Iris pigment epithelial cell (primary cell): Measurements from ENCODE around the gene STH.
A peak's percentile ranks its signal among the peaks of the same experiment; 100 is the strongest.
"Not testable (repeated sequence)": the region's sequence is repeated elsewhere in the genome, so short reads cannot be mapped to it uniquely, and the experiment has no call there.

ENCODE experiments used
- DNase-seq: peaks from one replicate; pipeline ENCODE4 v3.0.0-alpha.2; 2011; ENCODE audit warnings: low read depth

STH gene

DNA sequence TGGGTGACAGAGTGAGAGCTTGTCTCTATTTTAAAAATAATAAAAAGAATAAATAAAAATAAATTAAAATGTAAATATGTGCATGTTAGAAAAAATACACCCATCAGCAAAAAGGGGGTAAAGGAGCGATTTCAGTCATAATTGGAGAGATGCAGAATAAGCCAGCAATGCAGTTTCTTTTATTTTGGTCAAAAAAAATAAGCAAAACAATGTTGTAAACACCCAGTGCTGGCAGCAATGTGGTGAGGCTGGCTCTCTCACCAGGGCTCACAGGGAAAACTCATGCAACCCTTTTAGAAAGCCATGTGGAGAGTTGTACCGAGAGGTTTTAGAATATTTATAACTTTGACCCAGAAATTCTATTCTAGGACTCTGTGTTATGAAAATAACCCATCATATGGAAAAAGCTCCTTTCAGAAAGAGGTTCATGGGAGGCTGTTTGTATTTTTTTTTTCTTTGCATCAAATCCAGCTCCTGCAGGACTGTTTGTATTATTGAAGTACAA lies 8.5 kb downstream of the STH start:
- no peak for DNase-seq

DNA sequence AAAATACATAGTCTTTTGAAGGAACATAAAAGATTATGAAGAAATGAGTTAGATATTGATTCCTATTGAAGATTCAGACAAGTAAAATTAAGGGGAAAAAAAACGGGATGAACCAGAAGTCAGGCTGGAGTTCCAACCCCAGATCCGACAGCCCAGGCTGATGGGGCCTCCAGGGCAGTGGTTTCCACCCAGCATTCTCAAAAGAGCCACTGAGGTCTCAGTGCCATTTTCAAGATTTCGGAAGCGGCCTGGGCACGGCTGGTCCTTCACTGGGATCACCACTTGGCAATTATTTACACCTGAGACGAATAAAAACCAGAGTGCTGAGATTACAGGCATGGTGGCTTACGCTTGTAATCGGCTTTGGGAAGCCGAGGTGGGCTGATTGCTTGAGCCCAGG lies 9.5 kb downstream of the STH start:
- no peak for DNase-seq

DNA sequence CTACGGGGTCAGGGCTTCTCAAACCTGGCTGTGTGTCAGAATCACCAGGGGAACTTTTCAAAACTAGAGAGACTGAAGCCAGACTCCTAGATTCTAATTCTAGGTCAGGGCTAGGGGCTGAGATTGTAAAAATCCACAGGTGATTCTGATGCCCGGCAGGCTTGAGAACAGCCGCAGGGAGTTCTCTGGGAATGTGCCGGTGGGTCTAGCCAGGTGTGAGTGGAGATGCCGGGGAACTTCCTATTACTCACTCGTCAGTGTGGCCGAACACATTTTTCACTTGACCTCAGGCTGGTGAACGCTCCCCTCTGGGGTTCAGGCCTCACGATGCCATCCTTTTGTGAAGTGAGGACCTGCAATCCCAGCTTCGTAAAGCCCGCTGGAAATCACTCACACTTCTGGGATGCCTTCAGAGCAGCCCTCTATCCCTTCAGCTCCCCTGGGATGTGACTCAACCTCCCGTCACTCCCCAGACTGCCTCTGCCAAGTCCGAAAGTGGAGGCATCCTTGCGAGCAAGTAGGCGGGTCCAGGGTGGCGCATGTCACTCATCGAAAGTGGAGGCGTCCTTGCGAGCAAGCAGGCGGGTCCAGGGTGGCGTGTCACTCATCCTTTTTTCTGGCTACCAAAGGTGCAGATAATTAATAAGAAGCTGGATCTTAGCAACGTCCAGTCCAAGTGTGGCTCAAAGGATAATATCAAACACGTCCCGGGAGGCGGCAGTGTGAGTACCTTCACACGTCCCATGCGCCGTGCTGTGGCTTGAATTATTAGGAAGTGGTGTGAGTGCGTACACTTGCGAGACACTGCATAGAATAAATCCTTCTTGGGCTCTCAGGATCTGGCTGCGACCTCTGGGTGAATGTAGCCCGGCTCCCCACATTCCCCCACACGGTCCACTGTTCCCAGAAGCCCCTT lies 10.9 kb downstream of the STH start:
- peak; percentile 11 for DNase-seq

DNA sequence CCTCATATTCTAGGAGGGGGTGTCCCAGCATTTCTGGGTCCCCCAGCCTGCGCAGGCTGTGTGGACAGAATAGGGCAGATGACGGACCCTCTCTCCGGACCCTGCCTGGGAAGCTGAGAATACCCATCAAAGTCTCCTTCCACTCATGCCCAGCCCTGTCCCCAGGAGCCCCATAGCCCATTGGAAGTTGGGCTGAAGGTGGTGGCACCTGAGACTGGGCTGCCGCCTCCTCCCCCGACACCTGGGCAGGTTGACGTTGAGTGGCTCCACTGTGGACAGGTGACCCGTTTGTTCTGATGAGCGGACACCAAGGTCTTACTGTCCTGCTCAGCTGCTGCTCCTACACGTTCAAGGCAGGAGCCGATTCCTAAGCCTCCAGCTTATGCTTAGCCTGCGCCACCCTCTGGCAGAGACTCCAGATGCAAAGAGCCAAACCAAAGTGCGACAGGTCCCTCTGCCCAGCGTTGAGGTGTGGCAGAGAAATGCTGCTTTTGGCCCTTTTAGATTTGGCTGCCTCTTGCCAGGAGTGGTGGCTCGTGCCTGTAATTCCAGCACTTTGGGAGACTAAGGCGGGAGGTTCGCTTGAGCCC lies 11.6 kb downstream of the STH start:
- DNase-seq = no peak

DNA sequence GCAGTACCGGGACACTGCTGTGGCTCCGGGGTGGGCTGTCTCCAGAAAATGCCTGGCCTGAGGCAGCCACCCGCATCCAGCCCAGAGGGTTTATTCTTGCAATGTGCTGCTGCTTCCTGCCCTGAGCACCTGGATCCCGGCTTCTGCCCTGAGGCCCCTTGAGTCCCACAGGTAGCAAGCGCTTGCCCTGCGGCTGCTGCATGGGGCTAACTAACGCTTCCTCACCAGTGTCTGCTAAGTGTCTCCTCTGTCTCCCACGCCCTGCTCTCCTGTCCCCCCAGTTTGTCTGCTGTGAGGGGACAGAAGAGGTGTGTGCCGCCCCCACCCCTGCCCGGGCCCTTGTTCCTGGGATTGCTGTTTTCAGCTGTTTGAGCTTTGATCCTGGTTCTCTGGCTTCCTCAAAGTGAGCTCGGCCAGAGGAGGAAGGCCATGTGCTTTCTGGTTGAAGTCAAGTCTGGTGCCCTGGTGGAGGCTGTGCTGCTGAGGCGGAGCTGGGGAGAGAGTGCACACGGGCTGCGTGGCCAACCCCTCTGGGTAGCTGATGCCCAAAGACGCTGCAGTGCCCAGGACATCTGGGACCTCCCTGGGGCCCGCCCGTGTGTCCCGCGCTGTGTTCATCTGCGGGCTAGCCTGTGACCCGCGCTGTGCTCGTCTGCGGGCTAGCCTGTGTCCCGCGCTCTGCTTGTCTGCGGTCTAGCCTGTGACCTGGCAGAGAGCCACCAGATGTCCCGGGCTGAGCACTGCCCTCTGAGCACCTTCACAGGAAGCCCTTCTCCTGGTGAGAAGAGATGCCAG lies 12.9 kb downstream of the STH start:
- no peak for DNase-seq

DNA sequence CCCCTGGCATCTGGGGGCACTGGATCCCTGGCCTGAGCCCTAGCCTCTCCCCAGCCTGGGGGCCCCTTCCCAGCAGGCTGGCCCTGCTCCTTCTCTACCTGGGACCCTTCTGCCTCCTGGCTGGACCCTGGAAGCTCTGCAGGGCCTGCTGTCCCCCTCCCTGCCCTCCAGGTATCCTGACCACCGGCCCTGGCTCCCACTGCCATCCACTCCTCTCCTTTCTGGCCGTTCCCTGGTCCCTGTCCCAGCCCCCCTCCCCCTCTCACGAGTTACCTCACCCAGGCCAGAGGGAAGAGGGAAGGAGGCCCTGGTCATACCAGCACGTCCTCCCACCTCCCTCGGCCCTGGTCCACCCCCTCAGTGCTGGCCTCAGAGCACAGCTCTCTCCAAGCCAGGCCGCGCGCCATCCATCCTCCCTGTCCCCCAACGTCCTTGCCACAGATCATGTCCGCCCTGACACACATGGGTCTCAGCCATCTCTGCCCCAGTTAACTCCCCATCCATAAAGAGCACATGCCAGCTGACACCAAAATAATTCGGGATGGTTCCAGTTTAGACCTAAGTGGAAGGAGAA lies 13.5 kb downstream of the STH start:
- DNase-seq = no peak

DNA sequence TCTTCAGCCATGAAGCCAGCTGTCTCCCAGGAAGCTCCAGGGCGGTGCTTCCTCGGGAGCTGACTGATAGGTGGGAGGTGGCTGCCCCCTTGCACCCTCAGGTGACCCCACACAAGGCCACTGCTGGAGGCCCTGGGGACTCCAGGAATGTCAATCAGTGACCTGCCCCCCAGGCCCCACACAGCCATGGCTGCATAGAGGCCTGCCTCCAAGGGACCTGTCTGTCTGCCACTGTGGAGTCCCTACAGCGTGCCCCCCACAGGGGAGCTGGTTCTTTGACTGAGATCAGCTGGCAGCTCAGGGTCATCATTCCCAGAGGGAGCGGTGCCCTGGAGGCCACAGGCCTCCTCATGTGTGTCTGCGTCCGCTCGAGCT lies 14.1 kb downstream of the STH start:
- DNase-seq = no peak

DNA sequence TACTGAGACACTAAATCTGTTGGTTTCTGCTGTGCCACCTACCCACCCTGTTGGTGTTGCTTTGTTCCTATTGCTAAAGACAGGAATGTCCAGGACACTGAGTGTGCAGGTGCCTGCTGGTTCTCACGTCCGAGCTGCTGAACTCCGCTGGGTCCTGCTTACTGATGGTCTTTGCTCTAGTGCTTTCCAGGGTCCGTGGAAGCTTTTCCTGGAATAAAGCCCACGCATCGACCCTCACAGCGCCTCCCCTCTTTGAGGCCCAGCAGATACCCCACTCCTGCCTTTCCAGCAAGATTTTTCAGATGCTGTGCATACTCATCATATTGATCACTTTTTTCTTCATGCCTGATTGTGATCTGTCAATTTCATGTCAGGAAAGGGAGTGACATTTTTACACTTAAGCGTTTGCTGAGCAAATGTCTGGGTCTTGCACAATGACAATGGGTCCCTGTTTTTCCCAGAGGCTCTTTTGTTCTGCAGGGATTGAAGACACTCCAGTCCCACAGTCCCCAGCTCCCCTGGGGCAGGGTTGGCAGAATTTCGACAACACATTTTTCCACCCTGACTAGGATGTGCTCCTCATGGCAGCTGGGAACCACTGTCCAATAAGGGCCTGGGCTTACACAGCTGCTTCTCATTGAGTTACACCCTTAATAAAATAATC lies 14.6 kb downstream of the STH start:
- DNase-seq = peak; percentile 28

DNA sequence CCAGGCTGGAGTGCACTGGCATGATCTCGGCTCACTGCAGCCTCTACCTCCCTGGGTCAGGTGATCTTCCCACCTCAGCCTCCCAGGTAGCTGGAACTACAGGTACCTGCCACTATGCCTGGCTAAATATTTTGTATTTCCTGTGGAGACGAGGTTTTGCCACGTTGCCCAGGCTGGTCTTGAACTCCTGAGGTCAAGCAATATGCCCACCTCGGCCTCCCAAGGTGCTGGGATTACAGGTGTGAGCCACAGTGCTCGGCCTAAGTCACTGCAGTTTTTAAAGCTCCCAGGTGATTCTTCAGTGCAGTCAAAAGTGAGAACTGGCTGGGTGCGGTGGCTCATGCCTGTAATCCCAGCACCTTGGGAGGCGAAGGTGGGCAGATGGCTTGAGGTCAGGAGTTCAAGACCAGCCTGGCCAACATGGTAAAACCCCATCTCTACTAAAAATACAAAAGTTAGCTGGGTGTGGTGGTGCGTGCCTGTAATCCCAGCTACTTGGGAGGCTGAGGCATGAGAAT lies 20.4 kb downstream of the STH start:
- DNase-seq = not testable (repeated sequence)

DNA sequence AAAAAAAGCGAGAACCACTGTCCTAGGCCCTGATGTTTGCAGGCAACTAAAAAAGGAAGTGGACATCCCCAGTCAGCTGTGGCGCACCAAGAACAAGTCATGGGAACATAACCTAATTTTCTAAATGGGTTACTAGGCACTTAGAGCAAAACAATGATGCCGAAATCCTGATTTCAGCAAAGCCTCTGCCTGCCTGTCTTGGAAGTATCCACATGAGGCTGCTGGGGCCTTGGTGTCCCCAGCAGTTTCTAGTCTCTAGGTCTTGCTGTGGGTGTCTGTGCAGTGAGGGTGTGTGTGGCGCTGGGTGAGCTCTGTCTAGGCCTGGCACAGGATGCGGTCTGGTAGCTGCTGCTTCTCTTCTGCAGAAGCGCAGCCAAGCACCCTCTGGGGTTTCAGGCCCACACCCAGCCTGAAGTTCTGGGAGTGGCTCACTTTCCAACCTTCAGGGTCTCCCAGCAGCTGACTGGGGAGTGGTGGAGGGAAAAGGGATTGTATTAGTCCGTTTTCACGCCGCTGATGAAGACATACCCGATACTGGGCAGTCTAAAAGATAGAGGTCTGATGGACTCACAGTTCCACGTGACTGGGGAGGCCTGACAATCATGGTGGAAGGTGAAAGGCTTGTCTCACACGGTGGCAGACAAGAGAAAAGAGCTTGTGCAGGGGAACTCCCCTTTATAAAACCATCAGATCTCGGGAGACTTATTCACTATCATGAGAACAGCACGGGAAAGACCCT lies 21.1 kb downstream of the STH start:
- no peak for DNase-seq

DNA sequence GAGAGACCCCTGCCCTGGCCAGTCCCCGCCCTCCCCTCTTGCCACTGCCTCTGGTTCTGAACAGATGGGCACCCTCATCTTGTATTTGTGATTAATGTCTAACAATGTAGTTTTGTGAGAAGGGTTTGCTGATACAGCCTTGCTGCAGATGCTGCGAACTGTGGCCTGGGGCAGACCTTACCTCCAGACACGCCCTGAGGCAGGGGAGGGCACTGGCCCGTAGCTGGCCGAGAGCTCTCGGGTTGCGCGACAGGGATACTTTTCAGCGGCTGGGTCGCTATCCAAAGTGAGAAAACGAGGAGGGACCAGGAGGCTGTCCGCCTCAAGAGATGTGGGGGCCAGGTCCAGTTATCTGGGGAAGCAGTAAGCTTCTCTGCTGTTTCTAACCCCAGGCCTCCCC lies 21.9 kb downstream of the STH start:
- DNase-seq = no peak

DNA sequence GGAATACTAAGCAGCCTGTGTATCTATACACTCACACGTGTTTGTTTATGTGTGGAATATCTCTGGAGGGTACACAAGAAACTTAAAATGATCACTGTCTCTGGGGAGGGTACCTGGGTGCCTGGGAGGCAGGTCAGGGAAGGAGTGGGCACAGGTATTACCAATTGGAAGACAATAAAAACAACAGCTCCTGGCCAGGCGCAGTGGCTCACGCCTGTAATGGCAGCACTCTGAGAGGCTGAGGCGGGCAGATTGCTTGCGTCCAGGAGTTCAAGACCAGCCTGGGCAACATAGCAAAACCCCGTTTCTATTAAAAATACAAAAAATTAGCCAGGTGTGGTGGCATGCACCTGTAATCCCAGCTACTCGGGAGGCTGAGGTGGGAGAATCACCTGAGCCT lies 24.3 kb downstream of the STH start:
- DNase-seq = not testable (repeated sequence)

DNA sequence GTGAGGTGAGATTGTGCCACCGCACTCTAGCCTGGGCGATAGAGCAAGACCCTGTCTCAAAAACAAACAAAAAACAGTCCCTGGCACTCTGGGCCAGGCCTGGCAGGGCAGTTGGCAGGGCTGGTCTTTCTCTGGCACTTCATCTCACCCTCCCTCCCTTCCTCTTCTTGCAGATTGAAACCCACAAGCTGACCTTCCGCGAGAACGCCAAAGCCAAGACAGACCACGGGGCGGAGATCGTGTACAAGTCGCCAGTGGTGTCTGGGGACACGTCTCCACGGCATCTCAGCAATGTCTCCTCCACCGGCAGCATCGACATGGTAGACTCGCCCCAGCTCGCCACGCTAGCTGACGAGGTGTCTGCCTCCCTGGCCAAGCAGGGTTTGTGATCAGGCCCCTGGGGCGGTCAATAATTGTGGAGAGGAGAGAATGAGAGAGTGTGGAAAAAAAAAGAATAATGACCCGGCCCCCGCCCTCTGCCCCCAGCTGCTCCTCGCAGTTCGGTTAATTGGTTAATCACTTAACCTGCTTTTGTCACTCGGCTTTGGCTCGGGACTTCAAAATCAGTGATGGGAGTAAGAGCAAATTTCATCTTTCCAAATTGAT lies 24.8 kb downstream of the STH start:
- no peak for DNase-seq

DNA sequence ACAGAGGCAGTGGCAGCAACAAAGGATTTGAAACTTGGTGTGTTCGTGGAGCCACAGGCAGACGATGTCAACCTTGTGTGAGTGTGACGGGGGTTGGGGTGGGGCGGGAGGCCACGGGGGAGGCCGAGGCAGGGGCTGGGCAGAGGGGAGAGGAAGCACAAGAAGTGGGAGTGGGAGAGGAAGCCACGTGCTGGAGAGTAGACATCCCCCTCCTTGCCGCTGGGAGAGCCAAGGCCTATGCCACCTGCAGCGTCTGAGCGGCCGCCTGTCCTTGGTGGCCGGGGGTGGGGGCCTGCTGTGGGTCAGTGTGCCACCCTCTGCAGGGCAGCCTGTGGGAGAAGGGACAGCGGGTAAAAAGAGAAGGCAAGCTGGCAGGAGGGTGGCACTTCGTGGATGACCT lies 25.5 kb downstream of the STH start:
- no peak for DNase-seq

DNA sequence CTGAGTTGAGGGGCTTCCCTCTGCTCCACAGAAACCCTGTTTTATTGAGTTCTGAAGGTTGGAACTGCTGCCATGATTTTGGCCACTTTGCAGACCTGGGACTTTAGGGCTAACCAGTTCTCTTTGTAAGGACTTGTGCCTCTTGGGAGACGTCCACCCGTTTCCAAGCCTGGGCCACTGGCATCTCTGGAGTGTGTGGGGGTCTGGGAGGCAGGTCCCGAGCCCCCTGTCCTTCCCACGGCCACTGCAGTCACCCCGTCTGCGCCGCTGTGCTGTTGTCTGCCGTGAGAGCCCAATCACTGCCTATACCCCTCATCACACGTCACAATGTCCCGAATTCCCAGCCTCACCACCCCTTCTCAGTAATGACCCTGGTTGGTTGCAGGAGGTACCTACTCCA lies 26.0 kb downstream of the STH start:
- DNase-seq = no peak

DNA sequence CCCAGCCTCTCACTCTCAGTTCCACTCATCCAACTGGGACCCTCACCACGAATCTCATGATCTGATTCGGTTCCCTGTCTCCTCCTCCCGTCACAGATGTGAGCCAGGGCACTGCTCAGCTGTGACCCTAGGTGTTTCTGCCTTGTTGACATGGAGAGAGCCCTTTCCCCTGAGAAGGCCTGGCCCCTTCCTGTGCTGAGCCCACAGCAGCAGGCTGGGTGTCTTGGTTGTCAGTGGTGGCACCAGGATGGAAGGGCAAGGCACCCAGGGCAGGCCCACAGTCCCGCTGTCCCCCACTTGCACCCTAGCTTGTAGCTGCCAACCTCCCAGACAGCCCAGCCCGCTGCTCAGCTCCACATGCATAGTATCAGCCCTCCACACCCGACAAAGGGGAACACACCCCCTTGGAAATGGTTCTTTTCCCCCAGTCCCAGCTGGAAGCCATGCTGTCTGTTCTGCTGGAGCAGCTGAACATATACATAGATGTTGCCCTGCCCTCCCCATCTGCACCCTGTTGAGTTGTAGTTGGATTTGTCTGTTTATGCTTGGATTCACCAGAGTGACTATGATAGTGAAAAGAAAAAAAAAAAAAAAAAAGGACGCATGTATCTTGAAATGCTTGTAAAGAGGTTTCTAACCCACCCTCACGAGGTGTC lies 26.6 kb downstream of the STH start:
- DNase-seq = no peak

DNA sequence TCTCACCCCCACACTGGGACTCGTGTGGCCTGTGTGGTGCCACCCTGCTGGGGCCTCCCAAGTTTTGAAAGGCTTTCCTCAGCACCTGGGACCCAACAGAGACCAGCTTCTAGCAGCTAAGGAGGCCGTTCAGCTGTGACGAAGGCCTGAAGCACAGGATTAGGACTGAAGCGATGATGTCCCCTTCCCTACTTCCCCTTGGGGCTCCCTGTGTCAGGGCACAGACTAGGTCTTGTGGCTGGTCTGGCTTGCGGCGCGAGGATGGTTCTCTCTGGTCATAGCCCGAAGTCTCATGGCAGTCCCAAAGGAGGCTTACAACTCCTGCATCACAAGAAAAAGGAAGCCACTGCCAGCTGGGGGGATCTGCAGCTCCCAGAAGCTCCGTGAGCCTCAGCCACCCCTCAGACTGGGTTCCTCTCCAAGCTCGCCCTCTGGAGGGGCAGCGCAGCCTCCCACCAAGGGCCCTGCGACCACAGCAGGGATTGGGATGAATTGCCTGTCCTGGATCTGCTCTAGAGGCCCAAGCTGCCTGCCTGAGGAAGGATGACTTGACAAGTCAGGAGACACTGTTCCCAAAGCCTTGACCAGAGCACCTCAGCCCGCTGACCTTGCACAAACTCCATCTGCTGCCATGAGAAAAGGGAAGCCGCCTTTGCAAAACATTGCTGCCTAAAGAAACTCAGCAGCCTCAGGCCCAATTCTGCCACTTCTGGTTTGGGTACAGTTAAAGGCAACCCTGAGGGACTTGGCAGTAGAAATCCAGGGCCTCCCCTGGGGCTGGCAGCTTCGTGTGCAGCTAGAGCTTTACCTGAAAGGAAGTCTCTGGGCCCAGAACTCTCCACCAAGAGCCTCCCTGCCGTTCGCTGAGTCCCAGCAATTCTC lies 27.4 kb downstream of the STH start:
- DNase-seq = no peak

DNA sequence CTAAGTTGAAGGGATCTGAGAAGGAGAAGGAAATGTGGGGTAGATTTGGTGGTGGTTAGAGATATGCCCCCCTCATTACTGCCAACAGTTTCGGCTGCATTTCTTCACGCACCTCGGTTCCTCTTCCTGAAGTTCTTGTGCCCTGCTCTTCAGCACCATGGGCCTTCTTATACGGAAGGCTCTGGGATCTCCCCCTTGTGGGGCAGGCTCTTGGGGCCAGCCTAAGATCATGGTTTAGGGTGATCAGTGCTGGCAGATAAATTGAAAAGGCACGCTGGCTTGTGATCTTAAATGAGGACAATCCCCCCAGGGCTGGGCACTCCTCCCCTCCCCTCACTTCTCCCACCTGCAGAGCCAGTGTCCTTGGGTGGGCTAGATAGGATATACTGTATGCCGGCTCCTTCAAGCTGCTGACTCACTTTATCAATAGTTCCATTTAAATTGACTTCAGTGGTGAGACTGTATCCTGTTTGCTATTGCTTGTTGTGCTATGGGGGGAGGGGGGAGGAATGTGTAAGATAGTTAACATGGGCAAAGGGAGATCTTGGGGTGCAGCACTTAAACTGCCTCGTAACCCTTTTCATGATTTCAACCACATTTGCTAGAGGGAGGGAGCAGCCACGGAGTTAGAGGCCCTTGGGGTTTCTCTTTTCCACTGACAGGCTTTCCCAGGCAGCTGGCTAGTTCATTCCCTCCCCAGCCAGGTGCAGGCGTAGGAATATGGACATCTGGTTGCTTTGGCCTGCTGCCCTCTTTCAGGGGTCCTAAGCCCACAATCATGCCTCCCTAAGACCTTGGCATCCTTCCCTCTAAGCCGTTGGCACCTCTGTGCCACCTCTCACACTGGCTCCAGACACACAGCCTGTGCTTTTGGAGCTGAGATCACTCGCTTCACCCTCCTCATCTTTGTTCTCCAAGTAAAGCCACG lies 28.3 kb downstream of the STH start:
- no peak for DNase-seq
